22Rv1 (cell line): Measurements from ENCODE around the gene TUBGCP2.

Experiments used
- ZFX ChIP-seq: fragments of 450-650 bp; IDR thresholded peaks from 2 replicates; pipeline ENCODE4 v1.6.1; 2017; ENCODE audit warnings: antibody characterized with exemption, borderline replicate concordance
- TF ChIP-seq, protein P1 (sequence below): fragments of 450-650 bp; IDR thresholded peaks from 2 replicates; pipeline ENCODE4 v1.5.1; 2017; ENCODE audit warnings: mild to moderate bottlenecking

DNA sequence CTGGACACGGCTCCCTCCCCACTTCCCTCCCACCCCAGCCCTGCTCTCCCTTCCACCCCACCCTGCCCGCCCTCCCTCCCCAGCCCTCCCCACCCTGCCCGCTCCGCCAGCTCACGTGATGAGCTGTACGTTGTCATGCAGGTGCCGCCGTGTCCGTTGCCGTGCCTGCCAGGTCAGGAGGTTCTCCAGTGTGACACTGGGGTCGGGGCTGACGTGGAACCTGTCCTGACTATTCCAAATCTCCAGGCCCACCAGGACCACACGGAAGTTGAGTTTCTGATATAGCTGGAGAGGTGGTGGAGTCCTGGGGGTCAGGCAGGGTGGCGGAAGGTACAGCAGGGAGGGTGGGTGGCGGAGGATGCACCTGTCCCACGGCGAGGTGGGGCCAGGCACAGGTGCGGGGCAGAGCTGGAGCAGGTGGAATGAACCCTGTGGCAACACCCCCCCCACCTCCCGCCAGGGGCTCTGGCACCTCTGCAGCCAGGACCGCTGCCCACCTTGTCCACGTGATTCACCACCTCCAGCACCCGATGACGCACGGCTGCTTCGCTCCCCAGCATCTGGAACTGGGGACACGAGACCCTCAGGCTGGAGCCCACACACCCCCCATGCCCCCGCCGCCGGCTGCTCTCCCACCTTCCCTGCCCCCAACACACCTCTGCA is 36.2 kb downstream of the TUBGCP2 start:
- TF ChIP-seq, protein P1, sequence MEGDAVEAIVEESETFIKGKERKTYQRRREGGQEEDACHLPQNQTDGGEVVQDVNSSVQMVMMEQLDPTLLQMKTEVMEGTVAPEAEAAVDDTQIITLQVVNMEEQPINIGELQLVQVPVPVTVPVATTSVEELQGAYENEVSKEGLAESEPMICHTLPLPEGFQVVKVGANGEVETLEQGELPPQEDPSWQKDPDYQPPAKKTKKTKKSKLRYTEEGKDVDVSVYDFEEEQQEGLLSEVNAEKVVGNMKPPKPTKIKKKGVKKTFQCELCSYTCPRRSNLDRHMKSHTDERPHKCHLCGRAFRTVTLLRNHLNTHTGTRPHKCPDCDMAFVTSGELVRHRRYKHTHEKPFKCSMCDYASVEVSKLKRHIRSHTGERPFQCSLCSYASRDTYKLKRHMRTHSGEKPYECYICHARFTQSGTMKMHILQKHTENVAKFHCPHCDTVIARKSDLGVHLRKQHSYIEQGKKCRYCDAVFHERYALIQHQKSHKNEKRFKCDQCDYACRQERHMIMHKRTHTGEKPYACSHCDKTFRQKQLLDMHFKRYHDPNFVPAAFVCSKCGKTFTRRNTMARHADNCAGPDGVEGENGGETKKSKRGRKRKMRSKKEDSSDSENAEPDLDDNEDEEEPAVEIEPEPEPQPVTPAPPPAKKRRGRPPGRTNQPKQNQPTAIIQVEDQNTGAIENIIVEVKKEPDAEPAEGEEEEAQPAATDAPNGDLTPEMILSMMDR = no peak
- no peak for TF ChIP-seq ZFX
